ENCODE data around the gene ACVRL1. TPM values are rescaled to one million over a fixed set of nuclear protein-coding genes. Genes with fewer than 3 reads are reported as not detected.

ACVRL1 gene
- total RNA-seq, 3 donors from 2014 or later (not counting 1 experiment from before 2014, with no cell fraction given), result 0.57 TPM; not detected in 2

- ATAC-seq, result no peak
- Histone ChIP-seq H3K27ac (ENCODE audit: low read length) (no peak overlapping the region), H3K27me3 (ENCODE audit: control insufficient read depth, insufficient read depth, low read length) (no peaks in the 10 kb centered on the region), H3K4me3 (ENCODE audit: low read length) (no peak overlapping the region), H3K4me1 (ENCODE audit: control insufficient read depth, insufficient read depth, low read length) (peaks cover 3% of the 10 kb centered on the region), H3K36me3 (ENCODE audit: control insufficient read depth, insufficient read depth, low read length) (no peaks in the 10 kb centered on the region), H3K9me3 (ENCODE audit: control insufficient read depth, insufficient read depth, low read length) (no peaks in the 10 kb centered on the region)
- Mint-ChIP-seq H3K36me3 (peaks cover 13% of the 10 kb centered on the region), H3K27ac (no peak overlapping the region), H3K9me3 (peaks cover 6 to 8% of the 10 kb centered on the region in 2 donors), H3K4me1 (peaks cover 8 to 13% of the 10 kb centered on the region in 2 donors), H3K4me3 (no peak overlapping the region), H3K27me3 (ENCODE audit: low read depth in 2 of 2) (peaks cover 18 to 25% of the 10 kb centered on the region in 2 donors)
- intact Hi-C loops (cut with micrococcal nuclease), result no loop called here
- no peak for TF ChIP-seq CTCF (IDR thresholded peaks at IDR 0.05)
- WGBS (ENCODE audit: insufficient coverage), result 83% methylated on average over 1 of the region's 1 CpG
- DNase-seq, result no peak
These were observed 37.4 kb downstream of the ACVRL1 start for GRCh38 chr12:51944608-51945233.

- Mint-ChIP-seq H3K27ac (no peak overlapping the region), H3K4me3 (no peak overlapping the region), H3K9me3 (peaks cover 6 to 8% of the 10 kb centered on the region in 2 donors), H3K36me3 (peaks cover 13% of the 10 kb centered on the region), H3K27me3 (ENCODE audit: low read depth in 2 of 2) (peaks cover 20 to 26% of the 10 kb centered on the region in 2 donors), H3K4me1 (peaks cover 5 to 6% of the 10 kb centered on the region in 2 donors)
- DNase-seq (no peak), ATAC-seq (no peak)
- intact Hi-C loops (cut with micrococcal nuclease), result no loop called here
- H3K27me3 ChIP-seq (ENCODE audit: control insufficient read depth, insufficient read depth, low read length), result no peaks in the 10 kb centered on the region
- no peaks in the 10 kb centered on the region for H3K9me3 ChIP-seq (ENCODE audit: control insufficient read depth, insufficient read depth, low read length)
- WGBS (ENCODE audit: insufficient coverage), result 92% methylated on average over 8 of the region's 8 CpGs
- H3K4me3 ChIP-seq (ENCODE audit: low read length), result no peak overlapping the region
- no peak for TF ChIP-seq CTCF (IDR thresholded peaks at IDR 0.05)
- no peak overlapping the region for H3K27ac ChIP-seq (ENCODE audit: low read length)
- peaks cover 11% of the 10 kb centered on the region for H3K4me1 ChIP-seq (ENCODE audit: control insufficient read depth, insufficient read depth, low read length)
- H3K36me3 ChIP-seq (ENCODE audit: control insufficient read depth, insufficient read depth, low read length), result no peaks in the 10 kb centered on the region
These were observed 40.1 kb downstream of the ACVRL1 start for GRCh38 chr12:51947246-51947996.

GRCh38 chr12:51948066-51948465 lies 40.8 kb downstream of the ACVRL1 start:
- Mint-ChIP-seq H3K36me3 (peaks cover 13% of the 10 kb centered on the region), H3K27me3 (ENCODE audit: low read depth in 2 of 2) (peaks cover 20 to 26% of the 10 kb centered on the region in 2 donors), H3K27ac (no peak overlapping the region), H3K4me3 (no peak overlapping the region), H3K9me3 (peaks cover 6 to 8% of the 10 kb centered on the region in 2 donors), H3K4me1 (peaks cover 5 to 10% of the 10 kb centered on the region in 2 donors)
- DNase-seq (no peak), ATAC-seq (no peak)
- no peaks in the 10 kb centered on the region for H3K36me3 ChIP-seq (ENCODE audit: control insufficient read depth, insufficient read depth, low read length)
- TF ChIP-seq CTCF (IDR thresholded peaks at IDR 0.05), result no peak
- peaks cover 12% of the 10 kb centered on the region for H3K4me1 ChIP-seq (ENCODE audit: control insufficient read depth, insufficient read depth, low read length)
- no peak overlapping the region for H3K27ac ChIP-seq (ENCODE audit: low read length)
- no peaks in the 10 kb centered on the region for H3K9me3 ChIP-seq (ENCODE audit: control insufficient read depth, insufficient read depth, low read length)
- 93% methylated on average over 6 of the region's 6 CpGs for WGBS (ENCODE audit: insufficient coverage)
- intact Hi-C loops (cut with micrococcal nuclease), result no loop called here
- no peak overlapping the region for H3K4me3 ChIP-seq (ENCODE audit: low read length)
- H3K27me3 ChIP-seq (ENCODE audit: control insufficient read depth, insufficient read depth, low read length), result no peaks in the 10 kb centered on the region
